ENCODE measurements around the gene CACNA2D3.

The CACNA2D3 gene

GRCh38 chr3:54547051-54547450 is 424.7 kb downstream of the CACNA2D3 start:
- no peak for DNase-seq

GRCh38 chr3:54547846-54548245 is 425.5 kb downstream of the CACNA2D3 start:
- no peak for DNase-seq

GRCh38 chr3:54549607-54550220 is 427.4 kb downstream of the CACNA2D3 start:
- no peak for DNase-seq

GRCh38 chr3:54550221-54550977 is 428.0 kb downstream of the CACNA2D3 start:
- DNase-seq: no peak

- no peak for DNase-seq
These were observed 434.3 kb downstream of the CACNA2D3 start for GRCh38 chr3:54556630-54557029.

- no peak for DNase-seq
These were observed 435.4 kb downstream of the CACNA2D3 start for GRCh38 chr3:54557538-54558428.

- DNase-seq: no peak
These were observed 441.3 kb downstream of the CACNA2D3 start for GRCh38 chr3:54563501-54564200.

GRCh38 chr3:54564374-54564925 is 442.1 kb downstream of the CACNA2D3 start:
- DNase-seq: no peak

GRCh38 chr3:54565956-54566355 is 443.6 kb downstream of the CACNA2D3 start:
- DNase-seq: no peak

GRCh38 chr3:54567949-54568348 is 445.6 kb downstream of the CACNA2D3 start:
- no peak for DNase-seq

GRCh38 chr3:54570008-54570407 is 447.7 kb downstream of the CACNA2D3 start:
- DNase-seq: no peak

GRCh38 chr3:54572197-54572895 is 450.0 kb downstream of the CACNA2D3 start:
- no peak for DNase-seq

- DNase-seq: no peak
These were observed 451.5 kb downstream of the CACNA2D3 start for GRCh38 chr3:54573858-54574257.

GRCh38 chr3:54574906-54575617 is 452.7 kb downstream of the CACNA2D3 start:
- no peak for DNase-seq

- no peak for DNase-seq
These were observed 453.2 kb downstream of the CACNA2D3 start for GRCh38 chr3:54575618-54575960.

- DNase-seq: no peak
These were observed 455.0 kb downstream of the CACNA2D3 start for GRCh38 chr3:54577313-54577712.

- DNase-seq: no peak
These were observed 456.1 kb downstream of the CACNA2D3 start for GRCh38 chr3:54578417-54578816.

GRCh38 chr3:54580453-54580852 is 458.1 kb downstream of the CACNA2D3 start:
- no peak for DNase-seq

GRCh38 chr3:54582424-54582823 is 460.1 kb downstream of the CACNA2D3 start:
- no peak for DNase-seq

GRCh38 chr3:54591157-54591556 is 468.8 kb downstream of the CACNA2D3 start:
- no peak for DNase-seq

- no peak for DNase-seq
These were observed 471.3 kb downstream of the CACNA2D3 start for GRCh38 chr3:54593653-54594052.

Measured in CD4-positive, alpha-beta T cell treated with Interferon gamma for 1 hour (primary cell).